ENCODE results near the gene ANKRD65.

DNA sequence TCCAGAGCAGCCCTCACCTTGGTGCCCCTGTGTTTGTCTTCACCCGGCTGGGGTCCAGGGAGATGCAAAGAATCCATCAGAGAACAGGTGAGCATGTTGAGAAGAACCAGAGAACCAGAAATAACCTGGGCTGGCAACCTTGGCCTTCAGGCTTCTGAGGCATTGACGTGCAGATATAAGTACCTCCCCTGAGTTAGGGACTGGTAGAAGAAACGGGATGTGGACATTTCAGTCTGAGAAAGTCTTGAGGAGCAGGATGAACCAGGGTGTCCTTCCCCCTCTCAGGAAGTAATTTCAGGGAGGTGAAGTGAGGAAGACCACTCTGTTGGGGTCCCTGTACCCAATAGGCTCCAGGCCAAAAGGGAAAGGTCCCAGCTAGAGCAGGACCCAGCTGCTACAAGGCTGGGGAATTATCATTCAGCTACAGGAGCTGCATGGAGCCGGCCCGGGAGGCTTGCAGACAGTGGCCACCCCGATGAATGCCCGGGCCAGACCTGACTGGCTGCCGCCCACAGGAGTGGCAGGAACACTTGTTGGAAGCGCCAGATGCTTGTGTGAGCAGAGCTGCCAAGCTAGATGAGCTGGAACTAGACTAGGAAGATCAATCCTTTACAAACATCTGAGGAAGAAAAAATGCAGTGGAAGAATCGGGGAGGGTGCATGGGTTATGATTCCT is 44.4 kb downstream of the ANKRD65 start:
- TF ChIP-seq, protein P1, sequence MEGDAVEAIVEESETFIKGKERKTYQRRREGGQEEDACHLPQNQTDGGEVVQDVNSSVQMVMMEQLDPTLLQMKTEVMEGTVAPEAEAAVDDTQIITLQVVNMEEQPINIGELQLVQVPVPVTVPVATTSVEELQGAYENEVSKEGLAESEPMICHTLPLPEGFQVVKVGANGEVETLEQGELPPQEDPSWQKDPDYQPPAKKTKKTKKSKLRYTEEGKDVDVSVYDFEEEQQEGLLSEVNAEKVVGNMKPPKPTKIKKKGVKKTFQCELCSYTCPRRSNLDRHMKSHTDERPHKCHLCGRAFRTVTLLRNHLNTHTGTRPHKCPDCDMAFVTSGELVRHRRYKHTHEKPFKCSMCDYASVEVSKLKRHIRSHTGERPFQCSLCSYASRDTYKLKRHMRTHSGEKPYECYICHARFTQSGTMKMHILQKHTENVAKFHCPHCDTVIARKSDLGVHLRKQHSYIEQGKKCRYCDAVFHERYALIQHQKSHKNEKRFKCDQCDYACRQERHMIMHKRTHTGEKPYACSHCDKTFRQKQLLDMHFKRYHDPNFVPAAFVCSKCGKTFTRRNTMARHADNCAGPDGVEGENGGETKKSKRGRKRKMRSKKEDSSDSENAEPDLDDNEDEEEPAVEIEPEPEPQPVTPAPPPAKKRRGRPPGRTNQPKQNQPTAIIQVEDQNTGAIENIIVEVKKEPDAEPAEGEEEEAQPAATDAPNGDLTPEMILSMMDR (optimal IDR thresholded peaks at IDR 0.05 in 1 of 3, IDR thresholded peaks at IDR 0.05 in 1 of 3, conservative IDR thresholded peaks at IDR 0.05 in 1 of 3; ENCODE audit: extremely low read depth in 1 of 3, insufficient read depth in 2 of 3, low read length in 3 of 3), result no peak
- TF ChIP-seq EZH2 (IDR thresholded peaks at IDR 0.05; ENCODE audit: low read length), result no peak
